Activated CD4-positive, alpha-beta T cell treated with anti-CD3 and anti-CD28 coated beads, Interleukin-2, amount 50 U/mL, for 1 hour (primary cell): ENCODE data around the gene MAN2A1.

Source experiments
- DNase-seq: peaks from one replicate; pipeline ENCODE4 v3.0.0-alpha.2; 2020

The MAN2A1 gene

DNA sequence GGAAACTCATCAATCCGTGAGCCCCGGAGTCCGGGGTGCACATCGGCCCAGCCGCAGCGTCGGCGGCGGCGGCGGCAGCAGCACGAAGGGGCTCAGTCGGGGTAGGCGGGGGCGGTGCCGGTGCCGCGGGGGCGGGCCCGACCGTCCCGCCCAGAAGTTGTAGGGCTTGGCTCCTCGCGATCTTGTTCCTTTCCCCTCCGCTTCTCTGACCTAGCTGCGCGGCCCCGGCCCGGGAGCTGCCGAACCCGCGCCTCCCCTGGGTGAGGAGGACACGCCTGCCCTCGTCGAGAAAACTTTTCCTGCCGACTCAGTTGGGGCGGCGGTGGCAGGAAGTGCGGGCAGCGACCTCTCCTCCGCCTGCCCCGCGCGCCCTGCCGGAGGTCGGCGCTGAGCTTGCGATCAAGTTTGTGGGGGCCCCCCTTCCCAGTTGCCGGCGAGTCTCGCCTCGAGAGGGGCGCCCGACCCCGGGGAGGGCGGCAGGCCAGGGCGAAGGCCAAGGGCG lies at the start of gene MAN2A1:
MAN2A1 (plus strand) TSS at position 188 of the 502 bp plus-strand sequence. CDS start 491 bp downstream, outside the sequence.
- DNase-seq = peak; percentile 79

DNA sequence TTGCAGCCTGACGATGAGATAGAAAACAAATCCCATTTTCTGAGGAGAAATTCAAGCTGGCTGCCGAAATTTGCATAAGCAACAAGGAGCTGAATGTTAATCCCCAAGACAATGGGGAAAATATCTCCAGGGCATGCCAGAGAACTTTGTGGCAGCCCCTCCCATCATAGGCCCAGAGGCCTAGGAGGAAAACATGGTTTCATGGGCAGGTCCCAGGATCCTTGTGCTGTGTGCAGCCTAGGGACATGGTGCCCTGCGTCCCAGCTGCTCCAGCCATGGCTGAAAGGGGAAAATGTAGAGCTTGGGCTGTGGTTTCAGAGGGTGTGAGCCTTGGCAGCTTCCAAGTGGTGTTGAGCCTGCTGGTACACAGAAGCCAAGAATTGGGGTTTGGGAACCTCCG lies 48.8 kb upstream of the MAN2A1 start:
- DNase-seq = no peak

DNA sequence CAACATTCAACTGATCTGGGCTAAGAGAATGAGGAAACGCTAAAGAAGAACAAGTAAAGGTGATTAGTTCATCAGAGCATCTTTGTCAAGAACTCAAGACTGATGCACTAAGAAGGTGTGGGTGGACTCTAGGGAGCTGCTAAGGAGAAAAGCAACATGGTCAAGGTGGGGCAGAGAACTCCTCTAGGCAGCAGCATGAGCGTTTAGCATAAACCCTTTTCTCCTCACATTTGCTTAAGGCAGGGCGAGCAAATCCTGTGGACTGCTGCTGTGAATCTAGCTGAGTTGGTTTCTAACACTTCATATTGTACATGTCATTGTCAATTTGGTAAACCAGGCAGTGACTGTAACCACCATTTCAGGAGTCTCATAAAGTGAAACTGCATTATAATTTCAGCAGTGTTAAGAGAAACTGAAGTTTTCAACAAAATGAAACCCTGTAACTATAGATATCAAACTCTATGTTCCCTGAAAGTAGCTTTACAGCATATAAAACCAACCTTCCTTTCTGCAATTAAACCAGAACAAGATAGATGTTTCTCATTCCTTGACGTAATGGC lies 45.9 kb upstream of the MAN2A1 start:
- DNase-seq = no peak

DNA sequence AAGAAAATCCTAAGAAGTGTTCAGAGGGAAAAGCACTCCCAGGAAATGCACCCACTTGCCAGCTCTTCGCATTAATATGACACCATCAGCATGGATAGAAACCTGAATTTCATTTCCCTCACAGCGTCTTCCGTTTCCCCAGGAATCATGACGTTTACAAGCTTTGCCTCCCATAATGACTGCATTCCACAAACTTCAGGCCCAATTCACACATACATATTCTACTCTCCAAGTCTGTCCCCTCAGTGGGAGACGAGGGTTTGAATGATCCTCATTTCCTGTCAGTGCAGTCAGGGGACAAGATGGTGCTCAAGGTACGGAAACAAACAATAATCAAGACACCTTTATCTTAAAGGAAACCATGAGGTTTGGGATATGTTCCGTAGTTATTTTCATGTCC lies 44.9 kb upstream of the MAN2A1 start:
- DNase-seq = no peak

DNA sequence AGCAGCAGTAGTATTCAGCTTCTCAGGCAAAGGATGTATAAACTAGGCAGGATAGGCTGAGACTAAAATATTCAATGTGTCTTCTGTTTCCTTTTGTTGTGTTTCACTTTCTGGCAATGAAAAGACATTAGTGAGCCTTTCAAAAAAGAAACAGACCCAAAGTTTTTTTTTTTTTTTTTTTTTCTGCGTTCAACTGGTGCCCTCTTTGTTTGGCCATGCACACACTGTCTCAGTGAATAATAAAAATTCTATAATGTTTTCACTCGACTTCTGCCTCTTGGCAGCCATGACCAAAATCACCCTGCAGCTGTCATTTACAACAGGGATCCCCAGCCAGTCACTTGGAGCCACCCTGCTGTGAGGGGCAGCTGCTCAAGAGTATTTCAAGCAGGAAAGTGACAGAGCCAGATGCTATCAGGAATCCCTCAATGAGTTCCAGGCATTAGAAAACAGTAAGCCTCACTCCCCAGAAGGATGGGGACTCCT lies 44.0 kb upstream of the MAN2A1 start:
- DNase-seq = no peak

DNA sequence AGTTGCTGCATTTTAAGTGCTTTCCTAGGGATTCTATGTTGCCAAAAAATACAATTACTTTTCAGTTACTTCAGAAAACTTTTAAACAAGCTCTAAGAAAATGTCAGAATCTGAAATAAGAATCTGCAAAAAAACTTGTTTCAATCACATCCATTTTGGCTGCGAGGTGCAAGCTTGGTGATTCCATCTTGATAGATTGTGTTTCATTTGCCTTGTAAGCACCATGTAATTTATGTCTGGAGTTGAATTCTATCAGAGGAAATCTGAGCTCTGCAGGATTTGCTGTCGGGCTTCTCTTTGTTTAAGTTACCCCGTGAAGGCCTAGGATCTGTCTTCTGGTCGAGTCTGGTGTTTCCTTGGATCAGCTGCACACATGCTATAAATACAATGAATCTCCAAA lies 40.4 kb upstream of the MAN2A1 start:
- DNase-seq = no peak

DNA sequence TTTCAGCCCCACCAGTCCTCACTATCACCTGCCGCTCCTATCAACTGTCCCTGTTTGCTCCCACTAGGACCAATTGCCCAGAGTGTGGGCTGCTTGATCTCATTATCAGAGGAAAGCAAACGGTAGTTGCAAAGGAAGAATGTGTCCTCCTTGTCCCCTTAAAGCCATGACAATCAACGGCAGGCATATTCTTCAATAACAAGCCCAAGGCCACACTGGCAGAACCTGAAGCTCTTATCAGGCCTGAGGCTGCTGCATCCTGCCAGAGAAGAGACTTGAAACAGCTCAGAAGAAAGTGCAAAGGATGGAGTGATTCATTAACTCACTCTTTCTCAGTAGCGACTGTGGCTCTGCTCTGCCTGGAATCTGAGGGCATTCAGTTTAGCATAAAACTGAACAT lies 39.2 kb upstream of the MAN2A1 start:
- DNase-seq = no peak

DNA sequence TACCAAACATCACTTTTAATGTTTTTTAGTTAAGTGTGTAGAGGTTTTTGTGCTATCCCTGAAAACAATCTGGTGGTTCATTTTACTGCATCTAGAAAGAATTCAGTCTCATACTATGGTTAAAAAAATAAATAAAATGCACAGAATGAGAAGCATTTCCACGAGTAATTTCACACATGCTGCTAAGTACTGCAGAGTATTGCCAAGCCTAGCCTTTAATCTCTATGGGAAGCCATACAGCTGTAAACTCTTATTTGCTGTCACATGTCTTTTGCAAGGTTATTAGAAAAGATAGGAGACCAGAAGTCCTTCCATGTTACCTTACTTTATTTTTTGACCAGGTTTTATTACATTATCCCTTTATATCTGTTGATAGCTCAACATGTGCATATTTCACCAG lies 37.6 kb upstream of the MAN2A1 start:
- no peak for DNase-seq

DNA sequence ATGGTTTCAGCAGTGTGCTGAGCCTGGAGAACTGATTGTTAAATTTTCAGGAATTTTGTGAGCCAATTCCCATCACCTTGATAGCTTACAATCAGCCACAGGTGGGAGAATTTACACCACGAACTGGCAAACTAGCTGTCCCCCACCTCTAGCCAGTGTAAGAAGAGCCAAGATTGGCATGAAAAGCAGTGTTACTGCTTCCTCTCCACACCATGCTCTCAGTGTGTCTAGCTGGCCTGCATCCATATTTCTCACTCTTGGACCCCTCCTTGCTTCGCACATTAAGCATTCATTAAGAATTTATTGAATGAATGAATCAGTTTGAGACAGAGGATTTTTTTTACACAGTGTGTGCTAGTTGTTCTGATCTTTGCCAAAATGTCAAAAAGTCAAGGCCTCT lies 36.7 kb upstream of the MAN2A1 start:
- no peak for DNase-seq

DNA sequence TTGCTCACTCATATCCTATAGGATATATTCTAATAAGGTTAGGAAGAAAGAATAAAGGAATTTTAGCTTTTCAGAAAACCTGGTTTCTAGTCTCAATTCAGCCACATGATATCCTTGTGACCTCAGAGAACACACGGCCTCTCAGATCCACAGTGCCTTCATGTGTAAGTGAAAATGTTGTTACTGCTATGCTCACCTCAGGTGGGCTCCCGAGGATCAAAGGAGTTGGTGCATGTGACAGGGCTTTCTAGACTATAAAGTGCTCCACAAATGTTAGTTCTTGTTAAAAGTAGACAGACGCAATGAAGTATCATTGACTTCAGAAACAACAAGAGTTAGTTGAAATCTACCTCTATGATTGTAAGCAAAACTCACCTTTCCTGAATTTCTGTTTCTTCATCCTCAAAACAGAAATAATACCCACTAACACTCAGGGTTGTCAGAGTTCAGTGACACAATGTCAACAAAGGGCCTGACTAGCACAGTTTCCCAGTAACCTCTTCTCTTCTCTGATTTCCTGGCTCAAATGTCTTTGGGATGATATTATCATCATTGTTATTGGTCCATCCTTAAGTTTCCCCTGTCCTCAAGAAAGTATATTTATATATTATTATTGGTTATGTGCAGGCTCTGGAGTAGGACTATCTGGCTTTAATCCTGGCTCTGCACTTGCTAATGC lies 36.0 kb upstream of the MAN2A1 start:
- DNase-seq = no peak

DNA sequence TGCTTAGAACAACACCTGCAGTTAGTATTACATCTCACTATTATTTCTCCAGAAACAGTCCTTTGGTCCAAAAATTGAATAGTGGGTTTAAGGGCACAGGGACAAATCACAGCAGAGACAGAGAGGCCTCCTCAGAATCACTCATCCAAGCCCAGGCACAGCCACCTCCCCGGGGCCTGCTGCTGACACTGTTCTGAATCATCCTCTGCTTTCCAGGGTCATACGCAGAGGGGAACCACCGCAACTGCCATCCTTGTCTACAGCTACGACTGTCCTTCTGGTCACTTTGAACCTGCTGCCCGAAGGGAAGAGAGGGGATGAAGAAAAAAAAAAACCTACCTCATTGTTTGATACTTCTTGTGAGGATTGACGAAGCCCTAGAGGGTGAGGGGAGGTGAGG lies 35.3 kb upstream of the MAN2A1 start:
- no peak for DNase-seq

DNA sequence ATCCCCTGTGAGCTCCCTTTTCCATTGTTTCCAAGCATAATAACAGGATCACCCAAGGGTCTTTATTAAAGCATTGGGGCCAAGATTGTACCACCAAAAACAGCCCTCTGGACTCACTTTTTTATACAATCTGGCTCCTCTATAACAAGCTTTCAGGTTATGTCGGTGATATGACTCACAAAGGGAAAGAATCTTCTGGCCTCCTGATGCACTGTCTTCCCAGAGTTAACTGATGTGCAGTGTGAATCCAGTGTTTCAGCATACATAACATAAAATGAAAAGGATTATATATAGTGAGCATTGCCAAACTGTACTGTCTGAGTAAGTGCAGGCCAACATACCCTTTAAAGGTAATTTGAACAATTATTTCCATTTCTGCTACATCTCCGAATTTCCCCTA lies 33.9 kb upstream of the MAN2A1 start:
- DNase-seq = no peak

DNA sequence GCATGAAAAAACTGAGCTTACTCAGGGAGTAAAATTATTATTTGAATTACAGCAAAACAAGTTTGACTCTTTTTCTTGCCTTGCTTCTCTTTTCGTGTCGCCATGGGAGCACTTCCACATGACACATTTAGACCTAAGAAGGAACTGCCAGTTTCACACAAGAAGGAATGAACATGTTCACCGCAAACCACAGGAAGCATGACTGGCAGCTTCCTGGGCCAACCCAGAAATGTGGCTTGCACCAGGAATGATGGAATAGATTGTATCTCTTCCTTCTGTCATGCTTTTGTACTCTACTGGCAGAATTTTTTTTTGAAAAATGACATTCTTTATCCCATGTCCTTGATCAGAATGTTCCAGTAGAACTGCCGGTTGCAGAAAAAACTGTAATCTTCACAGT lies 32.9 kb upstream of the MAN2A1 start:
- peak; percentile 19 for DNase-seq

DNA sequence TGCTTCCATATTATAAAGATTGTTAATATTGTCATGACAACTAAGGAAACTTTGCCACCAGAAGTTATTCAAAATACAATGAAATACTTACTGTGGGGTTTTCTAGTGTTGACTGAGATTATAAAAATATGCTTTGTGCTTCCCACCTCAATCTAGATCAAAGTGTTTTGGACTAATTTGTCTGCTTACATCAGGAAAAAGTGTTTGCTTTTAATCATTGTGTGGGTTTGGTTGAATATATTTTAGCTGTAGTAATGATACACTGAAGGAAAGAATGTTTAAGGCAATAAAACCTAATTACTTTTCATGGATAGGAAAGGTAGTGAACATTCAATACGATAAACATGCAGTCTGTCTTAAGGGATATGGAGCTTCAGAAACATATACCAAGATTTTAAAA lies 29.8 kb upstream of the MAN2A1 start:
- no peak for DNase-seq

DNA sequence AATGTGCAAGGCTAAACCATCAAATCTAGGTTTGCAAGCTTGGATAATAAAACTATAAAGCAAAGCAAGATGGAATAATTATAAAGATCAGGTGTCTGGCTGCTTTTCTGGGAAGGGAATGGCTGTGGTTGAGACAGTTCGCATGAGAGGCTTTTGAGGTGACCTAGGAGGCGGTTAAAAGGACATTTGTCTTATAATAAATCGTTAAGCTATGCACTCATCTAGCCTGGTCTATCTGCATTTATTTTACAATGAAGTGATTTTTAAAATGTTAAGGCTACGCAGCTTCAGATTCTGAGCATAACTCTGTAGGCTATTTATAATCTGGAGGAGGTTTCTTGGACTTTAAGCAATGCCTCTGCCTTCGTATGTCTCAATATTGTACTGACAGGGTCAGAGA lies 29.4 kb upstream of the MAN2A1 start:
- DNase-seq = no peak

DNA sequence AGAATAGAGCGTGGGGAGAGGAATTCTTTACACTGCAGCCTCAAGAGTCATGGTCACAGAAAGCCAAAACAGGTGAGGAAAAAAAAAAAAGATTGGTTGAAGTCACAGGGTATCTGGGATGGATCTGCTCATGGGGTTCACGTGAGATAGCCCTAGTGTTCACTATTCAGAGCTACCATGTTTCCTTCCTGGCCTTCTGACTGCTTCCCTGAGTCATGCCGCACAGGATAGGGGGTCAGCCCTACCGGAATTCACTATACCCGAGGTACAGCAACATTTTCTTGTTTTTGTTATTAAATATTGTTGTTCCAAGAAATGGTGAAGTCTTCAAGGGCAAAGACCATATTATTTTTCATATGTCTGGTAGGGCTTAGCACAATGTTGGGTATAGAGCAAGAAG lies 21.5 kb upstream of the MAN2A1 start:
- DNase-seq = no peak

DNA sequence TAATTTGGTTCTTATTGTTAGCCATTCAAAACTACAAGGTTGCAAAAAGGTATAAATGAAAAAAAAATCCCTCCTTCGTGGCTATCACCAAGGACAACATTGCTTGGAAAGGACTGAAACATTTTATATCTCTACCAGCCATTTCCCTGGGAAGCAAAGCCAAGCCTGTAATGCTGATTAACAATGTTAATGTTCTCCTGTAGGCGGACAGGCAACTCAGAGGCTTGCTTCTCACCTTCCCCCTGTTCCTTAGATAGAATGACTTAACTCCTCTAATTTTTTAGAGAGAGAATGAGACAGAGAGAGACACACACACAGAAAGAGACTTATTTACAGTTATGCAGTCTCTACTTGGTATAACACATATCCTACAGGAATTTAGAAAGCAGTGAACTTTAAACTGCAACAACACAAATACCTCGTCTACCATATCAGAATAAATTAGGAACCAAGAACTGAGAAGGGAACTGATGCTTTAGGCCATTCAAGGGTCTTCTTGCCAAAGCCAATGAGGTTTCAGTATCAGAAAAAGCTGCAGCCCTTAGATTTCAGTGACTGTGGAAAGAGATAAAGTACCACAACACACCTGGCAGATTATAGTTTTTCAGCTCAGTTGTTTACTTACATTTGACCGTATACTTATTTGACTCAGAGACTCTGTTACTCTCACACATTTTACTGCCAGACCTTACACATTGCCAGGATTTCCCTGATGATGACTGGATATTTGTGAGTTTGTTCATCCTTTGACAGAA lies 20.9 kb upstream of the MAN2A1 start:
- DNase-seq = no peak

DNA sequence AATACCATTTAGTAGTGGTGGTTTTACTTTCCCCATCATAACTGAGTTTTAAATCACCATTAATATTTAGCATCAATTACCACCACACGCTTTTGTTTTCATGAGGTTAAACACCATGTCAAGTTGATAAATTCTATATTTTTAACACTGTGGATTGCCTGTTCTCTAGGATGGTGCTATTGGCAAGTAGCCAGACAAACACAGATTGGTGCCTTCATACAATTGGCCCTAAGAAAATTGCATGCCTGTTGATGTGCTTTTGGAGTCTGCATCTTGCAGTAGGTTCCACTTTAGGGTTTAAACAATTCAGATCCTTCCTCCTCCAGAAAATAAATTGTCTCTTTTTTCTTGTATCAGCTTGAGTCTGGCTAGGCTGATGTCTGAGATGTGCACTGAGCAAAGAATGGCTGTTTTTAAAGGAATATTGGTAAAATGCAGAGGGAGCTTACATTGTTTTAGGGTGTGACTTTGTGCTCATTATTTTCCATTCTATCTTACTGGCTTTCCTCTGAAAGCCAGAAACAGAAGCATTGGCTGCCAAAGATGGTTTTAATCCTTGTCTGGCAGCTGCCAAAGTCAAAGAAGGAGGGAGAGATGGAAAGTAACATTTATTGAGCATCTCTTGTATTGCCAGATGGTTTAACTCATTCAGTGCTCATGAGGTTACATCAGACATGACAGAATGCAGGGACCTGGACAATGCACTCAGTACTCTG lies 19.6 kb upstream of the MAN2A1 start:
- no peak for DNase-seq

DNA sequence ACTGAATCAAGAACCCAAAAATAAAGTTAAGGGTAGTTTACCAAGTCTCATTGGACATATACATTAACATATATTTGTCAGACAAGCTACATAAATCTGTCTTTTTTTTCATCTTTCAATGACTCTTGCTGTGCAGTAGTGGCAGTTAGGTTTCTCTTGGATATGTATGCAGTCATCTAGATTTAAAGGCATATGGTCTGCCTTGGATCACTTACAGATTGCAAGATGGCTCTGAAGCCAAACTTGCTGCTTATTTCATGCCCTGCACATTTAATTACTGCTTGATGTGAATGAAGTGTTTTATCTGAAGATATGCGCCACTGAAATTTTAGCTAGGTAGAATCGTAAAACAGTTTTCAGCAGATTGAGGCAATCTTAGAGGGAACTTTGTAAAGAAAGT lies 18.6 kb upstream of the MAN2A1 start:
- DNase-seq = no peak

DNA sequence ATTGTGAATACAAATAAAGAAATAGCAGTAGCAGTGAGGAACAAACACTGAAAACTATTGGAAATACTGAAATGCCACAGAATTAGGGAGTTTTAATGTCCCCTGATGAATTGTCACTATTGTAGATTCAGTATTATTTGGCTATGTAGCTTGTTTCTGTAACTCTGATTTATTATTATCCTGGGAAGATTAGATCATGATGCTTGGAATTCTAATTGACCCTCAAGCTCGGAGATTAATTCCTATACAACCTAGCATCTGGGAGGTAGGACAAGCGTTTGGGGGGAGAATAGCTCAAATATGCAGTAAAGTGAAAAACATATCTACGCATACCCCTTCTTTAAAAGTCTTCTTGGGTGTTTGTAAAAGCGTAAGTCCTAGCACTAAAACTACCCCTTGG lies 15.1 kb upstream of the MAN2A1 start:
- DNase-seq = no peak

DNA sequence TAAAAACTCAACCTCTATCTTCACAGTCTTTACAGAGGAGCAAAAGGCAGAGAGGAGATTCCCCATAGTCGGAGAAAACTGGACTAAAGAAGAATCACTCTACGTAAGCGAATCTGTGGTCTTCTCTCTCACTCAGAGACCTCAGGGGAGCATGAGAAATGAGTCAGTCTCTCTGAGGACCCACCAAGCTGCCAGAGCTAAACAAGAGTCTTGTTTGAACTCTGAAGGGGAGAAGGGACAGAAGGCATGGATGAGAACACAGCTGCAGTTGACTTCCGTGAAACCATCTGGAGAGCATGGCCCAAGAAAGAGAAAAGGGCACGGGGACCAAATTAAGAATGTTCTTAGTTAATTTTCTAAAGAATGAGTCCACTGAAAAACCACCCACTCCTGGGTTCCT lies 12.8 kb upstream of the MAN2A1 start:
- no peak for DNase-seq

DNA sequence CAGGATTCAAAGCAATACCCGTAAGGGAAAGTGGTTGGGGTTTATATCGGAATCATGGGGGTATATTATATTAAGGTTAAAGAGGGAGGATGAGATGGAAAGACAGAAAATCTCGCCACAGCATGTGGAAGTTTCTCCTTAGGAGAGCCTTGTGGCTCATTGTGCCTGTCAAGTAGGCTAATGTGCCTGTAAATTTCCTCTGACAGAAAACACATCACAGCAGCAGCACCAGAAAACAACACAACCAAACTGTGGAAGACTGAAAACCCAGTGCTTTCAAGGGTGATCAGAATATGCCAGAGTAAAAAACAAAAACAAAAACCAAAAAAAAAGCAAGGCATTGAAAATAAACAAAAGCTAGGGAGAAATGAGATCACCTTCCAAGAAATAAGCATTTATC lies 11.3 kb upstream of the MAN2A1 start:
- no peak for DNase-seq

DNA sequence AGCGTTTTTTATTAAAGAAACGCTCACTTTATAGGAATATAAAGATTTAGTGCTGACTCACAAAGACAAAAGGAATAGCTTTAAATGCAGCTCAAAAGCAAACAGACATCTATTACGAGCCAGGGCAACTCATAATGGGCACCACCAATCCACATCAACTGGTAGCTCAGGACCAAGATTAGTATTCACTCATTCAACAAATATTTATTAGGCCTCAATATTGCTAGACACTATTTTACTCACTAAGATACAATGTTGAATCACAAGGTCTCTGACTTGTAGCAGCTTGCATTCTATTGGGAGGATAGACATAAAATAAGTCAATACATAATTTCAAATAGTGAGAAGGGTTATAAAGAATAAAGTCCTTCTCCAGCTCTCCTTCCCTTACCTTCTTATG lies 8.0 kb upstream of the MAN2A1 start:
- no peak for DNase-seq

DNA sequence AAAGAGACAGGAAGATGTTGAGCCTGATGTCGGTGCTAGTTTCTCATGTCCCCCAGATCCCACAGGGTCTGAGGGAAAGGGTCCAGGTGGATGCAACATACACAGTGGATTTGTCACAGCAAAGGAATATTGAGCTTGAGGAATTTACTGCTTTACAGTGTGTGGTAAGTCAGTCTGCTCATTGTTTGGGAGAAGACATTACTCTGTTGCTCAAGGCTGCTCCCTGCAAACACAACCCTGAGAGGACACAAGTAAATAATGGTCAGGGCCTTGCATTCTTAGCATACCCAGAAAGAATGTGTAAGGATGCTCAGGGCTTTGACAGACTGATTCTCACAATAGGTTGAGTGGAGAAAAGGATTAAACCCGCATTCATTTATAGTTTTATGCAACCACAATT lies 7.3 kb upstream of the MAN2A1 start:
- DNase-seq = no peak
